ENCODE results near the gene PLCZ1.
"Not testable (repeated sequence)": the region's sequence is repeated elsewhere in the genome, so short reads cannot be mapped to it uniquely, and the experiment has no call there.

The PLCZ1 gene

GRCh38 chr12:18703321-18703720, 34.5 kb downstream of the PLCZ1 start:
- no peak for DNase-seq

GRCh38 chr12:18700271-18700670, 37.5 kb downstream of the PLCZ1 start:
- DNase-seq: no peak

GRCh38 chr12:18696971-18697602, 40.7 kb downstream of the PLCZ1 start:
- DNase-seq: no peak

- not testable (repeated sequence) for DNase-seq
Observed at GRCh38 chr12:18693986-18694385, 43.8 kb downstream of the PLCZ1 start.

- no peak for DNase-seq
Observed at GRCh38 chr12:18690653-18691052, 47.2 kb downstream of the PLCZ1 start.

GRCh38 chr12:18689771-18690170, 48.0 kb downstream of the PLCZ1 start:
- no peak for DNase-seq

- no peak for DNase-seq
Observed at GRCh38 chr12:18684430-18684829, 53.4 kb downstream of the PLCZ1 start.

GRCh38 chr12:18683327-18684013, 54.3 kb downstream of the PLCZ1 start:
- no peak for DNase-seq

GRCh38 chr12:18681818-18682217, 56.0 kb downstream of the PLCZ1 start:
- DNase-seq: no peak

- no peak for DNase-seq
Observed at GRCh38 chr12:18676996-18677588, 60.7 kb downstream of the PLCZ1 start.

GRCh38 chr12:18676141-18676540, 61.7 kb downstream of the PLCZ1 start:
- no peak for DNase-seq

- DNase-seq: no peak
Observed at GRCh38 chr12:18658829-18659228, 79.0 kb downstream of the PLCZ1 start.

- no peak for DNase-seq
Observed at GRCh38 chr12:18658179-18658578, 79.6 kb downstream of the PLCZ1 start.

GRCh38 chr12:18655351-18655750, 82.5 kb downstream of the PLCZ1 start:
- no peak for DNase-seq

GRCh38 chr12:18653465-18653864, 84.3 kb downstream of the PLCZ1 start:
- DNase-seq: no peak

GRCh38 chr12:18652596-18652995, 85.2 kb downstream of the PLCZ1 start:
- DNase-seq: no peak

GRCh38 chr12:18651525-18651924, 86.3 kb downstream of the PLCZ1 start:
- DNase-seq: no peak

- DNase-seq: no peak
Observed at GRCh38 chr12:18646286-18646890, 91.4 kb downstream of the PLCZ1 start.

GRCh38 chr12:18644564-18644963, 93.2 kb downstream of the PLCZ1 start:
- no peak for DNase-seq

GRCh38 chr12:18643681-18644080, 94.1 kb downstream of the PLCZ1 start:
- no peak for DNase-seq

- DNase-seq: no peak
Observed at GRCh38 chr12:18640321-18640955, 97.4 kb downstream of the PLCZ1 start.

GRCh38 chr12:18634382-18634781, 103.4 kb downstream of the PLCZ1 start:
- DNase-seq: no peak

Data from CD4-positive, alpha-beta T cell treated with Interleukin-17A for 4 hours (primary cell).